H1 (cell line): Measurements from ENCODE around the gene PMF1. TPM values are rescaled to one million over a fixed set of nuclear protein-coding genes. Genes with fewer than 3 reads are reported as not detected.

ENCODE experiments used
- CTCF ChIA-PET: fragments of 300-600 bp; sonication (Branson Sonifier 250); formaldehyde crosslinking; loops from one replicate; lab custom pipeline; 2021; ENCODE audit not compliant: partially characterized antibody; lab: Charles Lee
- POLR2A ChIA-PET: fragments of 300-600 bp; sonication (Branson Sonifier 250); formaldehyde crosslinking; loops from one replicate; lab custom pipeline; 2021; ENCODE audit warnings: inconsistent platforms; ENCODE audit not compliant: partially characterized antibody; lab: Charles Lee
- DNase-seq, 2 experiments: peaks; one replicate each; pipeline versions ENCODE4 v3.0.0 to v3.0.0-alpha.2; 2010 to 2022; ENCODE audit warnings: low spot score in 2 of 2, low read depth in 1 of 2, mixed read lengths in 1 of 2
- FAIRE-seq: peaks from 2 replicates; lab custom pipeline; 2011; peaks lifted over from hg19 to GRCh38; lab: Jason Lieb, UNC
- H2AFZ ChIP-seq: 2 replicates; pipeline ENCODE4 v1.8.1; 2012; ENCODE audit warnings: low read length, inconsistent platforms
- H2AK5ac ChIP-seq: 2 replicates; pipeline ENCODE4 v1.6.1; 2013; ENCODE audit warnings: low read depth, low read length
- H2BK120ac ChIP-seq: replicated peaks from 2 replicates; pipeline ENCODE3; 2013; ENCODE audit warnings: low read depth, low read length, inconsistent platforms
- H2BK12ac ChIP-seq: 2 replicates; pipeline ENCODE4 v1.6.1; 2013; ENCODE audit warnings: low read depth, low read length
- H2BK15ac ChIP-seq: 2 replicates; pipeline ENCODE4 v1.6.1; 2013; ENCODE audit warnings: low read length
- H2BK20ac ChIP-seq: 2 replicates; pipeline ENCODE4 v1.6.1; 2013; ENCODE audit warnings: low read length
- H2BK5ac ChIP-seq: 2 replicates; pipeline ENCODE4 v1.6.1; 2013; ENCODE audit warnings: low read depth, low read length
- H3K14ac ChIP-seq: 2 replicates; pipeline ENCODE4 v1.6.1; 2013; ENCODE audit warnings: inconsistent platforms; ENCODE audit not compliant: insufficient read length
- H3K18ac ChIP-seq: 2 replicates; pipeline ENCODE4 v1.6.1; 2013; ENCODE audit warnings: low read length; ENCODE audit errors: extremely low read depth
- H3K23ac ChIP-seq: 2 replicates; pipeline ENCODE4 v1.6.1; 2013; ENCODE audit warnings: inconsistent platforms; ENCODE audit not compliant: insufficient read length
- H3K23me2 ChIP-seq: 2 replicates; pipeline ENCODE4 v1.6.1; 2013; ENCODE audit warnings: low read depth, low read length
- H3K27ac ChIP-seq: 2 replicates; pipeline ENCODE4 v1.6.1; 2011; ENCODE audit warnings: low read depth, low read length, inconsistent platforms
- H3K27me3 ChIP-seq, 4 experiments: replicated peaks in 1 of 4; 1 replicate in 1 of 4; 2 replicates in 3 of 4; pipeline versions ENCODE4 v1.6.1 to v1.8.1; 2011 to 2013; ENCODE audit warnings: low read length in 3 of 4, mild to moderate bottlenecking in 3 of 4, inconsistent platforms in 2 of 4, mixed read lengths in 2 of 4, moderate library complexity in 1 of 4; ENCODE audit not compliant: control insufficient read depth in 3 of 4, insufficient read depth in 3 of 4; ENCODE audit errors: extremely low read depth in 1 of 4
- H3K36me3 ChIP-seq, 4 experiments: 2 replicates each; pipeline versions ENCODE4 v1.6.1 to v1.8.1; 2011 to 2013; ENCODE audit warnings: mild to moderate bottlenecking in 4 of 4, low read length in 3 of 4, moderate library complexity in 2 of 4, control low read depth in 1 of 4, inconsistent platforms in 1 of 4; ENCODE audit not compliant: insufficient read depth in 4 of 4, control insufficient read depth in 2 of 4
- H3K4ac ChIP-seq: replicated peaks from 2 replicates; pipeline ENCODE3; 2013; ENCODE audit warnings: low read length, low read depth, mixed read lengths, inconsistent platforms; ENCODE audit not compliant: insufficient read length
- H3K4me1 ChIP-seq, 4 experiments: replicated peaks in 1 of 4; 1 replicate in 1 of 4; 2 replicates in 3 of 4; pipeline versions ENCODE4 v1.6.1 to v1.8.1; 2011 to 2013; ENCODE audit warnings: low read length in 3 of 4, inconsistent platforms in 2 of 4, mixed read lengths in 1 of 4; ENCODE audit not compliant: insufficient read depth in 4 of 4, control insufficient read depth in 3 of 4
- H3K4me2 ChIP-seq, 2 experiments: 2 replicates each; pipeline versions ENCODE4 v1.6.1 to v1.8.1; 2011 to 2013; ENCODE audit warnings: low read depth in 2 of 2, low read length in 2 of 2, control low read depth in 1 of 2, inconsistent platforms in 1 of 2, mild to moderate bottlenecking in 1 of 2; ENCODE audit not compliant: insufficient read depth in 1 of 2
- H3K4me3 ChIP-seq, 4 experiments: fragments of 200-600, 300-600 bp in 1 of 4; sonication (generic), shearing (Covaris generic), sonication (Bioruptor Twin) in 1 of 4; 2 replicates each; pipeline versions ENCODE4 v1.5.1 to v1.8.1; 2011 to 2016; ENCODE audit warnings: low read length in 4 of 4, low read depth in 3 of 4, control low read depth in 2 of 4, inconsistent platforms in 2 of 4, mild to moderate bottlenecking in 2 of 4, mixed read lengths in 1 of 4, moderate library complexity in 1 of 4; ENCODE audit not compliant: insufficient read depth in 2 of 4; ENCODE audit errors: extremely low read depth in 1 of 4
- H3K56ac ChIP-seq: replicated peaks from 2 replicates; pipeline ENCODE3; 2013; ENCODE audit warnings: low read depth, mild to moderate bottlenecking, mixed read lengths, low read length, inconsistent platforms; ENCODE audit not compliant: insufficient read length
- H3K79me1 ChIP-seq: 2 replicates; pipeline ENCODE4 v1.6.1; 2013; ENCODE audit warnings: low read depth, low read length, control low read depth
- H3K79me2 ChIP-seq, 2 experiments: 2 replicates each; pipeline versions ENCODE4 v1.6.1 to v1.8.1; 2012 to 2013; ENCODE audit warnings: low read length in 2 of 2, mild to moderate bottlenecking in 2 of 2, inconsistent platforms in 1 of 2; ENCODE audit not compliant: insufficient read depth in 2 of 2, control insufficient read depth in 1 of 2
- H3K9ac ChIP-seq, 4 experiments: replicated peaks in 1 of 4; 1 replicate in 1 of 4; 2 replicates in 3 of 4; pipeline versions ENCODE4 v1.6.1 to v1.8.1; 2011 to 2013; ENCODE audit warnings: low read depth in 3 of 4, low read length in 3 of 4, control low read depth in 2 of 4, mild to moderate bottlenecking in 2 of 4, moderate library complexity in 2 of 4, inconsistent platforms in 1 of 4; ENCODE audit errors: extremely low read depth in 1 of 4
- H3K9me3 ChIP-seq, 2 experiments: 2 replicates each; pipeline versions ENCODE4 v1.6.1 to v1.8.1; 2012 to 2013; ENCODE audit warnings: mild to moderate bottlenecking in 2 of 2, moderate library complexity in 2 of 2, control low read depth in 1 of 2, inconsistent platforms in 1 of 2, low read depth in 1 of 2, low read length in 1 of 2, mixed read lengths in 1 of 2; ENCODE audit not compliant: insufficient read depth in 2 of 2
- H4K20me1 ChIP-seq, 2 experiments: replicated peaks in 1 of 2; 2 replicates each; pipeline versions ENCODE3 to v1.8.1; 2011 to 2013; ENCODE audit warnings: inconsistent platforms in 2 of 2, low read length in 2 of 2, mild to moderate bottlenecking in 1 of 2; ENCODE audit not compliant: insufficient read depth in 2 of 2, control insufficient read depth in 1 of 2
- H4K5ac ChIP-seq: 2 replicates; pipeline ENCODE4 v1.6.1; 2013; ENCODE audit warnings: low read length, low read depth, mixed read lengths, inconsistent platforms; ENCODE audit not compliant: insufficient read length
- H4K8ac ChIP-seq: 2 replicates; pipeline ENCODE4 v1.8.0; 2013; ENCODE audit warnings: mild to moderate bottlenecking, moderate library complexity, low read length, inconsistent platforms; ENCODE audit not compliant: insufficient read depth; ENCODE audit errors: extremely low read depth
- H4K91ac ChIP-seq: replicated peaks from 2 replicates; pipeline ENCODE3; 2013; ENCODE audit warnings: low read length, mixed read lengths, inconsistent platforms; ENCODE audit not compliant: insufficient read length
- BCL11A ChIP-seq, 2 experiments: IDR thresholded peaks; one replicate each; pipeline ENCODE4 v1.6.1; 2011; ENCODE audit warnings: low read depth in 2 of 2, low read length in 2 of 2, mild to moderate bottlenecking in 2 of 2
- KDM4A ChIP-seq: IDR thresholded peaks from one replicate; pipeline ENCODE4 v1.7.1; 2012; ENCODE audit warnings: low read depth, mild to moderate bottlenecking, moderate library complexity, low read length, inconsistent platforms; ENCODE audit not compliant: severe bottlenecking
- MAFK ChIP-seq: IDR thresholded peaks from 2 replicates; pipeline ENCODE4 v1.6.1; 2012; ENCODE audit warnings: low read depth, mild to moderate bottlenecking, improper control_type of control experiment, low read length
- MAX ChIP-seq: IDR thresholded peaks from 2 replicates; pipeline ENCODE4 v1.6.1; 2012; ENCODE audit warnings: inconsistent platforms
- NRF1 ChIP-seq: IDR thresholded peaks from 2 replicates; pipeline ENCODE4 v1.6.1; 2011; ENCODE audit warnings: mild to moderate bottlenecking, low read depth, low read length, improper control_type of control experiment
- POLR2AphosphoS5 ChIP-seq: IDR thresholded peaks from 2 replicates; pipeline ENCODE4 v1.6.1; 2011; ENCODE audit warnings: low read depth, low read length
- POU5F1 ChIP-seq: IDR thresholded peaks from 2 replicates; pipeline ENCODE4 v1.6.1; 2011; ENCODE audit warnings: low read depth, mild to moderate bottlenecking, low read length, moderate library complexity
- SIN3A ChIP-seq, 2 experiments: IDR thresholded peaks in 1 of 2; conservative IDR thresholded peaks in 1 of 2; 2 replicates each; pipeline ENCODE4 v1.6.1; 2011 to 2012; ENCODE audit warnings: low read length in 2 of 2, improper control_type of control experiment in 1 of 2, low read depth in 1 of 2, mild to moderate bottlenecking in 1 of 2
- SIRT6 ChIP-seq: IDR thresholded peaks from one replicate; pipeline ENCODE4 v1.7.1; 2012; ENCODE audit warnings: low read length, inconsistent platforms
- SIX5 ChIP-seq: IDR thresholded peaks from 2 replicates; pipeline ENCODE4 v1.6.1; 2011; ENCODE audit warnings: mild to moderate bottlenecking, low read depth, low read length
- SP2 ChIP-seq: IDR thresholded peaks from 2 replicates; pipeline ENCODE4 v1.6.1; 2012; ENCODE audit warnings: mild to moderate bottlenecking, low read length, inconsistent platforms
- TAF7 ChIP-seq: optimal IDR thresholded peaks from 2 replicates; pipeline ENCODE3; 2011; ENCODE audit warnings: low read depth, mild to moderate bottlenecking, inconsistent platforms, low read length, moderate library complexity, borderline replicate concordance
- YY1 ChIP-seq: IDR thresholded peaks from 2 replicates; pipeline ENCODE4 v1.6.1; 2011; ENCODE audit warnings: low read depth, mild to moderate bottlenecking, low read length
- ZNF274 ChIP-seq: IDR thresholded peaks from 2 replicates; pipeline ENCODE4 v1.7.0; 2012; ENCODE audit warnings: low read length, borderline replicate concordance; ENCODE audit errors: extremely low read depth
- WGBS, 2 experiments: shearing (Covaris generic) in 1 of 2; methylation state at CpG; one replicate each; pipeline versions ENCODE4 v1.1.6 to v1.1.7; 2013 to 2015; ENCODE audit warnings: low lambda C conversion rate in 2 of 2, mixed read lengths in 2 of 2, inconsistent platforms in 1 of 2, low coverage in 1 of 2, missing lambda C conversion rate in 1 of 2; ENCODE audit not compliant: insufficient replicate concordance in 2 of 2, insufficient coverage in 1 of 2, insufficient read length in 1 of 2; ENCODE audit errors: extremely low coverage in 1 of 2, missing lambda C conversion rate in 1 of 2; 5-methylcytosine and 5-hydroxymethylcytosine counted together
- polyA plus RNA-seq, 7 experiments: library from polyadenylated mRNA; depleted of rRNA in 3 of 7; stranded (reverse) in 5 of 7; unstranded in 2 of 7; fragments of >200 nt in 5 of 7; fragments of 200-250 nt in 2 of 7; gene quantifications; 1 replicate in 5 of 7; 2 replicates in 1 of 7; 4 replicates in 1 of 7; pipeline versions ENCODE4 v1.2.1 to v1.2.3, GENCODE V29; 2011 to 2013; ENCODE audit warnings: missing spikeins in 2 of 7, mixed read lengths in 2 of 7
- total RNA-seq: library from RNA; stranded (reverse); fragmentation: NEBNext Ultra II Directional; extraction: Animal tissue kit (Norgen Biotek cat#: 25700); gene quantifications from 2 replicates; pipeline ENCODE4 v1.2.1, GENCODE V29; 2021

PMF1 gene
- total and polyA plus RNA-seq, 2 of the 8 experiments (the other 6 are each of a cell fraction or from before 2014, with no cell fraction given) = 113 to 296 TPM

- Histone ChIP-seq H2AFZ (no peak overlapping the region), H3K4me3 (no peak overlapping the region), H3K79me1 (no peaks in the 10 kb centered on the region), H3K23me2 (no peaks in the 10 kb centered on the region), H4K20me1 (no peaks in the 10 kb centered on the region), H3K36me3 (peaks cover 0 to 9% (median 0%) of the 10 kb centered on the region in 4 experiments; a peak in 2 of 8 replicates), H4K8ac (no peak overlapping the region), H2BK20ac (no peak overlapping the region), H3K4me1 (peaks cover 0 to 2% (median 0%) of the 10 kb centered on the region in 4 experiments; a peak in 1 of 7 replicates), H3K4me2 (no peak overlapping the region), H2BK12ac (no peak overlapping the region), H4K5ac (no peak overlapping the region), H3K4ac (no peak overlapping the region), H3K14ac (no peak overlapping the region), H3K27ac (no peak overlapping the region), H3K18ac (no peak overlapping the region), H3K23ac (no peak overlapping the region), H2BK15ac (no peak overlapping the region), H3K9me3 (no peaks in the 10 kb centered on the region), H3K56ac (no peak overlapping the region), H2BK5ac (no peak overlapping the region), H3K9ac (no peak overlapping the region), H2BK120ac (no peak overlapping the region), H3K79me2 (no peaks in the 10 kb centered on the region), H4K91ac (no peak overlapping the region), H3K27me3 (peaks cover 0 to 2% (median 0%) of the 10 kb centered on the region in 4 experiments; a peak in 1 of 7 replicates), H2AK5ac (no peak overlapping the region)
- WGBS, 2 experiments = 78% methylated on average over 5 of the region's 5 CpGs; no CpG with 5 or more reads in 1 of the 2 experiments
- DNase-seq (no peak), FAIRE-seq (no peak)
- POLR2A ChIA-PET = interaction anchor here (1.0 to 1.8 kb wide), 4 partner anchors 13 to 123 kb away, joined by 3 to 7 read pairs (median 4); partner anchors contain the start of gene PMF1
- CTCF ChIA-PET = interaction anchor here (0.6 to 1.4 kb wide), 3 partner anchors 17 to 228 kb away, joined by 3 to 4 read pairs (median 4); no protein-coding TSS in a partner anchor
- TF ChIP-seq BCL11A (IDR thresholded peaks at IDR 0.05; ENCODE audit: low read depth in 2 of 2, low read length in 2 of 2) = no peak
- no peak for TF ChIP-seq MAX
- TF ChIP-seq NRF1 = no peak
- no peak for TF ChIP-seq POU5F1
- no peak for TF ChIP-seq SIRT6
- TF ChIP-seq TAF7 = no peak
- no peak for TF ChIP-seq YY1
- TF ChIP-seq ZNF274 = no peak
- no peak for TF ChIP-seq MAFK
- no peak for TF ChIP-seq SIX5
- no peak for TF ChIP-seq SIN3A (conservative IDR thresholded peaks at IDR 0.05 in 1 of 2, IDR thresholded peaks at IDR 0.05 in 1 of 2; ENCODE audit: low read depth in 1 of 2, low read length in 2 of 2)
- TF ChIP-seq POLR2AphosphoS5 = no peak
- TF ChIP-seq SP2 = no peak
- TF ChIP-seq KDM4A = no peak
These were observed 45.3 kb upstream of the PMF1 start for GRCh38 chr1:156167536-156167935.
